Thyroid gland (tissue), 4 donors: ENCODE results near the gene KLHDC4. TPM values are rescaled to one million over a fixed set of nuclear protein-coding genes. Genes with fewer than 3 reads are reported as not detected.

ENCODE experiments used
- DNase-seq, 2 donors: peaks; one replicate each; pipeline ENCODE4 v3.0.0-alpha.2; 2019
- H3K27ac ChIP-seq, 3 donors: fragments of 200-600 bp; sonication (generic); 1 replicate in 2 of 3; 2 replicates in 1 of 3; pipeline ENCODE4 v1.5.1; 2016 to 2019; ENCODE audit warnings: mild to moderate bottlenecking in 1 of 3, moderate library complexity in 1 of 3
- H3K27me3 ChIP-seq: fragments of 200-600 bp; sonication (generic); one replicate; pipeline ENCODE4 v1.5.1; 2019
- H3K36me3 ChIP-seq, 2 donors: fragments of 200-600 bp; sonication (generic); one replicate each; pipeline ENCODE4 v1.5.1; 2016 to 2019
- H3K4me1 ChIP-seq, 2 donors: fragments of 200-600 bp; sonication (generic); one replicate each; pipeline ENCODE4 v1.5.1; 2017 to 2019
- H3K4me3 ChIP-seq, 3 donors: fragments of 200-600 bp; sonication (generic); replicated peaks in 1 of 3; 1 replicate in 2 of 3; 2 replicates in 1 of 3; pipeline ENCODE4 v1.5.1; 2016; ENCODE audit warnings: mild to moderate bottlenecking in 1 of 3
- H3K9me3 ChIP-seq: fragments of 200-600 bp; sonication (generic); one replicate; pipeline ENCODE4 v1.5.1; 2017
- POLR2A ChIP-seq, 2 donors: fragments of 450-650 bp; IDR thresholded peaks; one replicate each; pipeline ENCODE4 v1.6.1; 2017; ENCODE audit warnings: antibody characterized with exemption in 2 of 2, mild to moderate bottlenecking in 2 of 2, moderate library complexity in 1 of 2
- WGBS, 2 donors: methylation state at CpG; one replicate each; pipeline ENCODE4 v1.1.5; 2017; 5-methylcytosine and 5-hydroxymethylcytosine counted together
- intact Hi-C: fragments of 100-400 bp; cut with DNase I; formaldehyde crosslinking; loops from one replicate; pipeline ENCODE4 v1.15.1; 2023
- total RNA-seq, 4 donors: library from RNA; depleted of rRNA; stranded (reverse); fragments of >200 nt; gene quantifications; one replicate each; pipeline ENCODE4 v1.2.3, GENCODE V29; 2016
- TF ChIP-seq, protein P1 (sequence below), 6 experiments: fragments of 200-600 bp in 3 of 6; fragments of 450-650 bp in 3 of 6; sonication (generic) in 3 of 6; IDR thresholded peaks; one replicate each; pipeline ENCODE4 v1.5.1; 2016 to 2019; ENCODE audit warnings: antibody characterized with exemption in 6 of 6, mild to moderate bottlenecking in 2 of 6, inconsistent platforms in 1 of 6, moderate library complexity in 1 of 6

The KLHDC4 gene
- total RNA-seq, 4 donors from 2014 or later, result 19.9 to 40.9 (median 30.3) TPM

DNA sequence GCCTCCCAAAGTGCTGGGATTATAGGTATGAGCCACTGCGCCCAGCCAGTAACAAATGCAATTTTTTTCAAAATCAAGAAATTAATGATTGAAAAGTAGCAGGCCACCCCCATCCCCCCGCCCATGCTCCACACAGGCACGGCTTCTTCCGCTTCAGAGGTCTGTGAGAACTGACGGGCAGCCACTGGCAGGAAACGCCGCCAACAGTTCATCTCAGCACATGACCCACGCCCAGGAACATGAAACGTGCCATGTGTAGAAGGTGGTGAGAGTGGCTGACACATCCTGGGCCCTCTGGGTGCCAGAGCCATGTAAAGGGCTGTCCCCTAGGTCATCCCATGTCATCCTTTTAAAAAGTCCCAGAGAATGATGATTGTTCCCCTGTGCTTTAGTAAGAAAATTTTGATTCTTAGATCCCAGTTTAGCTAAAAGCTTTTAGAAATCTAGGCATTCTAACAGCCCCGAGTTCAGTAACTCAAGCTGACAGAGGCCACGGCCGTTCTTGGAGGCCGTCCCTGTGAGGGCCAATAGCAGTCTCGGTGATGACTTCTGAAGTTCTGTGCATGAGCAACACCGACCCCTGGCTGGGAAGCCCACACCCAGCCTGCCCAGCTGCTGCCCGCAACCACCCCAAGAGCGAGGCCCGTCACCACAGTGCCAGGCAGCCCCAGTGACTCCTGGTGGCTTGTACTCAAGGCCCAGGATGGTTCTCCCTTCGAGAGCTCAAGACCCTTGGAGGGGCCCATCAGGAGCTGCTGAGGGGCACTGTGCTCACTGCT, 52.1 kb downstream of the KLHDC4 start:
- H3K36me3 ChIP-seq, result peaks cover 0 to 4% of the 10 kb centered on the region in 2 donors
- DNase-seq, result no peak

GRCh38 chr16:87712184-87712762, 53.5 kb downstream of the KLHDC4 start:
- H3K9me3 ChIP-seq, result no peaks in the 10 kb centered on the region
- peaks cover 11 to 13% of the 10 kb centered on the region in 2 donors for H3K4me1 ChIP-seq
- DNase-seq, result no peak
- no peak overlapping the region for H3K27ac ChIP-seq
- TF ChIP-seq, protein P1, sequence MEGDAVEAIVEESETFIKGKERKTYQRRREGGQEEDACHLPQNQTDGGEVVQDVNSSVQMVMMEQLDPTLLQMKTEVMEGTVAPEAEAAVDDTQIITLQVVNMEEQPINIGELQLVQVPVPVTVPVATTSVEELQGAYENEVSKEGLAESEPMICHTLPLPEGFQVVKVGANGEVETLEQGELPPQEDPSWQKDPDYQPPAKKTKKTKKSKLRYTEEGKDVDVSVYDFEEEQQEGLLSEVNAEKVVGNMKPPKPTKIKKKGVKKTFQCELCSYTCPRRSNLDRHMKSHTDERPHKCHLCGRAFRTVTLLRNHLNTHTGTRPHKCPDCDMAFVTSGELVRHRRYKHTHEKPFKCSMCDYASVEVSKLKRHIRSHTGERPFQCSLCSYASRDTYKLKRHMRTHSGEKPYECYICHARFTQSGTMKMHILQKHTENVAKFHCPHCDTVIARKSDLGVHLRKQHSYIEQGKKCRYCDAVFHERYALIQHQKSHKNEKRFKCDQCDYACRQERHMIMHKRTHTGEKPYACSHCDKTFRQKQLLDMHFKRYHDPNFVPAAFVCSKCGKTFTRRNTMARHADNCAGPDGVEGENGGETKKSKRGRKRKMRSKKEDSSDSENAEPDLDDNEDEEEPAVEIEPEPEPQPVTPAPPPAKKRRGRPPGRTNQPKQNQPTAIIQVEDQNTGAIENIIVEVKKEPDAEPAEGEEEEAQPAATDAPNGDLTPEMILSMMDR (IDR thresholded peaks at IDR 0.05), result no peak
- no peak for TF ChIP-seq POLR2A (IDR thresholded peaks at IDR 0.05)
- peaks cover 0 to 4% of the 10 kb centered on the region in 2 donors for H3K36me3 ChIP-seq
- 92 to 94% methylated on average over 12 to 13 of the region's 14 CpGs for WGBS, 2 donors
- H3K27me3 ChIP-seq, result no peaks in the 10 kb centered on the region
- H3K4me3 ChIP-seq, result no peak overlapping the region
- intact Hi-C loops, result no loop called here

More for the DNA sequence above, 52.1 kb downstream of the KLHDC4 start:
- no peaks in the 10 kb centered on the region for H3K27me3 ChIP-seq
- no peak overlapping the region for H3K4me3 ChIP-seq
- intact Hi-C loops, result no loop called here
- H3K27ac ChIP-seq, result no peak overlapping the region
- 90 to 97% methylated on average over 18 to 19 of the region's 19 CpGs for WGBS, 2 donors
- TF ChIP-seq POLR2A (IDR thresholded peaks at IDR 0.05), result no peak
- TF ChIP-seq, protein P1 (IDR thresholded peaks at IDR 0.05), result no peak
- H3K4me1 ChIP-seq, result peaks cover 11 to 13% of the 10 kb centered on the region in 2 donors
- no peaks in the 10 kb centered on the region for H3K9me3 ChIP-seq

GRCh38 chr16:87710887-87711286, 54.9 kb downstream of the KLHDC4 start:
- DNase-seq, result peak; percentile 79 to 82
- TF ChIP-seq, protein P1 (IDR thresholded peaks at IDR 0.05), result no peak
- TF ChIP-seq POLR2A (IDR thresholded peaks at IDR 0.05), result no peak
- H3K36me3 ChIP-seq, result peaks cover 0 to 4% of the 10 kb centered on the region in 2 donors
- WGBS, 2 donors, result 36 to 88% methylated on average over 3 to 11 of the region's 12 CpGs
- no peaks in the 10 kb centered on the region for H3K27me3 ChIP-seq
- no peak overlapping the region for H3K27ac ChIP-seq
- H3K4me1 ChIP-seq, result peaks cover 19% of the 10 kb centered on the region in 2 donors
- no peaks in the 10 kb centered on the region for H3K9me3 ChIP-seq
- intact Hi-C loops, result no loop called here
- H3K4me3 ChIP-seq, result no peak overlapping the region

- no peaks in the 10 kb centered on the region for H3K9me3 ChIP-seq
- H3K27ac ChIP-seq, result no peak overlapping the region
- 95 to 98% methylated on average over 10 to 11 of the region's 12 CpGs for WGBS, 2 donors
- intact Hi-C loops, result no loop called here
- DNase-seq, result no peak
- no peaks in the 10 kb centered on the region for H3K27me3 ChIP-seq
- peaks cover 0 to 4% of the 10 kb centered on the region in 2 donors for H3K36me3 ChIP-seq
- TF ChIP-seq, protein P1 (IDR thresholded peaks at IDR 0.05), result no peak
- TF ChIP-seq POLR2A (IDR thresholded peaks at IDR 0.05), result no peak
- peaks cover 19 to 25% of the 10 kb centered on the region in 2 donors for H3K4me1 ChIP-seq
- H3K4me3 ChIP-seq, result no peak overlapping the region
Measured at GRCh38 chr16:87709677-87710076, 56.1 kb downstream of the KLHDC4 start.
